ENCODE measurements around the gene FABP3. TPM values are rescaled to one million over a fixed set of nuclear protein-coding genes. Genes with fewer than 3 reads are reported as not detected.

Gene FABP3
- total RNA-seq, 2 experiments from 2014 or later, result not detected

DNA sequence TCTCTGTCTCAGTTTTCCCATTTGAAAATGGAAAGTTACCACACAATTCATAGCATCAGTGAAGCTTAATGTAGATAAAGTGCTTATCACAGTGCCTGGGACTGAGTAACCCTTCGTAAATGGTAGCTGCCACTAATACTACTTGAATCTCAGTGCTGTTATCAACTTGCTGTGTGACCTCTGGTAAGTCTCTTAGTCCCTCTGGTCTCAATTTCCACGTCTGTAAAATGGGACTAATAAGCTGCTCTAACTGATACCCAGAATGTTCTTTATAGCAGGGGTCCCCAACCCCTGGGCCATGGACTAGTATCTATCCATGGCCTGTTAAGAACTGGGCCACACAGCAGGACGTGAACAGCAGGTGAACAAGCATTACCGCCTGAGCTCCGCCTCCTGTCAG is 47.8 kb upstream of the FABP3 start:
- Histone ChIP-seq H3K9me3 (ENCODE audit: control insufficient read depth in 1 of 2, insufficient read depth in 1 of 2, low read length in 2 of 2) (no peaks in the 10 kb centered on the region), H3K4me3 (ENCODE audit: low read length) (no peak overlapping the region), H3K36me3 (ENCODE audit: insufficient read depth, low read length) (no peaks in the 10 kb centered on the region), H3K4me1 (ENCODE audit: insufficient read depth, low read length) (peaks cover 3% of the 10 kb centered on the region), H3K27me3 (ENCODE audit: control insufficient read depth in 1 of 2, insufficient read depth in 2 of 2, low read length in 2 of 2) (peaks cover 15 to 18% of the 10 kb centered on the region in 2 experiments), H3K27ac (ENCODE audit: low read depth in 1 of 2, low read length in 2 of 2) (no peak overlapping the region)
- Mint-ChIP-seq H3K9me3 (no peaks in the 10 kb centered on the region), H3K27me3 (peaks cover 54% of the 10 kb centered on the region), H3K27ac (no peak overlapping the region), H3K4me1 (ENCODE audit: low read depth) (no peaks in the 10 kb centered on the region), H3K4me3 (no peak overlapping the region), H3K36me3 (ENCODE audit: low read depth) (no peaks in the 10 kb centered on the region)
- ChIA-PET POLR2A (no interaction called here), CTCF (no interaction called here)
- DNase-seq (no peak), ATAC-seq (ENCODE audit: poor library complexity) (no peak)
- TF ChIP-seq, protein P1, sequence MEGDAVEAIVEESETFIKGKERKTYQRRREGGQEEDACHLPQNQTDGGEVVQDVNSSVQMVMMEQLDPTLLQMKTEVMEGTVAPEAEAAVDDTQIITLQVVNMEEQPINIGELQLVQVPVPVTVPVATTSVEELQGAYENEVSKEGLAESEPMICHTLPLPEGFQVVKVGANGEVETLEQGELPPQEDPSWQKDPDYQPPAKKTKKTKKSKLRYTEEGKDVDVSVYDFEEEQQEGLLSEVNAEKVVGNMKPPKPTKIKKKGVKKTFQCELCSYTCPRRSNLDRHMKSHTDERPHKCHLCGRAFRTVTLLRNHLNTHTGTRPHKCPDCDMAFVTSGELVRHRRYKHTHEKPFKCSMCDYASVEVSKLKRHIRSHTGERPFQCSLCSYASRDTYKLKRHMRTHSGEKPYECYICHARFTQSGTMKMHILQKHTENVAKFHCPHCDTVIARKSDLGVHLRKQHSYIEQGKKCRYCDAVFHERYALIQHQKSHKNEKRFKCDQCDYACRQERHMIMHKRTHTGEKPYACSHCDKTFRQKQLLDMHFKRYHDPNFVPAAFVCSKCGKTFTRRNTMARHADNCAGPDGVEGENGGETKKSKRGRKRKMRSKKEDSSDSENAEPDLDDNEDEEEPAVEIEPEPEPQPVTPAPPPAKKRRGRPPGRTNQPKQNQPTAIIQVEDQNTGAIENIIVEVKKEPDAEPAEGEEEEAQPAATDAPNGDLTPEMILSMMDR (IDR thresholded peaks at IDR 0.05), result no peak
- intact Hi-C loops (cut with DNase I, micrococcal nuclease), result loop anchor here in 1 of 2 experiments (5.0 kb wide), 1 partner anchor 618 kb away; no protein-coding TSS in a partner anchor

DNA sequence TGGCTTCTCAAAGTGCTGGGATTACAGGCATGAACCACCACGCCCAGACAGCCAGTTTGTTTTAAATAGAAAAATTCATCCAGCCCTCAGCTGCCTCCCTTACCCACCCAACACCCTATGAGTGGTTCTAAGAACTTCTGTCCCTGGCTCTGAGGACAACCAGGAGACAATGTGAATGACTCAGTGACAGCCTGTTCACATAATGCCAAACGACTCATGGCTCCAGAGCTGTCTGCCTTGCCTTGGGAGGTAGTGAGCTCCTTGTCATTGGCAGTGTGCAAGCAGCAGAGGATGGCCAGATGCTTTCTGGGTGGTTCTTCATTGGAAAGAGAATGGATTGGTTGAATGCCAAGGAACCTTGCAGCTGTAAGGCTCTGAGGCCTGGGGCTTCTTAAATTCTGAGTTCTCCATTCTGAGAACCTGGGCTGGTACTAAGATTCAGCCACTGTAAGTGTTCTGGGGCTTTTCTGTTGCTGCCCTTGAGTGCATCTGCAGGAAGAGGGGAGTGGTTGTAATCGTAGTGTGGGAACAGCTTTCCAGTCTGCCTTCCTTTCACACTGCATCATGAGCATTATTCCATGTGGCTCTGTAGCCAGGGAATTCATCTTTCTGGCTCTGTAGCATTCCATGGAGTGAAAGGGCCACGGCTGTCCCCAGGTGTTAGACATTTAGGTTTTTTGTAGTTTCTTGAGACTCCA is 45.9 kb upstream of the FABP3 start:
- no peaks in the 10 kb centered on the region for H3K9me3 Mint-ChIP-seq
- POLR2A ChIA-PET, result no interaction called here
- peaks cover 28% of the 10 kb centered on the region in 2 experiments for H3K27me3 ChIP-seq (ENCODE audit: control insufficient read depth in 1 of 2, insufficient read depth in 2 of 2, low read length in 2 of 2)
- TF ChIP-seq, protein P1 (IDR thresholded peaks at IDR 0.05), result no peak
- H3K4me3 Mint-ChIP-seq, result no peak overlapping the region
- H3K27ac ChIP-seq (ENCODE audit: low read depth in 1 of 2, low read length in 2 of 2), result no peak overlapping the region
- no peaks in the 10 kb centered on the region for H3K4me1 Mint-ChIP-seq (ENCODE audit: low read depth)
- H3K4me1 ChIP-seq (ENCODE audit: insufficient read depth, low read length), result peaks cover 7% of the 10 kb centered on the region
- intact Hi-C loops (cut with DNase I, micrococcal nuclease), result no loop called here
- DNase-seq, result no peak
- H3K27me3 Mint-ChIP-seq, result peaks cover 66% of the 10 kb centered on the region
- no peaks in the 10 kb centered on the region for H3K36me3 ChIP-seq (ENCODE audit: insufficient read depth, low read length)
- no peak overlapping the region for H3K4me3 ChIP-seq (ENCODE audit: low read length)
- H3K36me3 Mint-ChIP-seq (ENCODE audit: low read depth), result no peaks in the 10 kb centered on the region
- CTCF ChIA-PET, result interaction anchor here (1.2 kb wide), 1 partner anchor 24 kb away, joined by 3 read pairs; no protein-coding TSS in a partner anchor
- no peaks in the 10 kb centered on the region for H3K9me3 ChIP-seq (ENCODE audit: control insufficient read depth in 1 of 2, insufficient read depth in 1 of 2, low read length in 2 of 2)
- no peak for ATAC-seq (ENCODE audit: poor library complexity)
- H3K27ac Mint-ChIP-seq, result no peak overlapping the region

DNA sequence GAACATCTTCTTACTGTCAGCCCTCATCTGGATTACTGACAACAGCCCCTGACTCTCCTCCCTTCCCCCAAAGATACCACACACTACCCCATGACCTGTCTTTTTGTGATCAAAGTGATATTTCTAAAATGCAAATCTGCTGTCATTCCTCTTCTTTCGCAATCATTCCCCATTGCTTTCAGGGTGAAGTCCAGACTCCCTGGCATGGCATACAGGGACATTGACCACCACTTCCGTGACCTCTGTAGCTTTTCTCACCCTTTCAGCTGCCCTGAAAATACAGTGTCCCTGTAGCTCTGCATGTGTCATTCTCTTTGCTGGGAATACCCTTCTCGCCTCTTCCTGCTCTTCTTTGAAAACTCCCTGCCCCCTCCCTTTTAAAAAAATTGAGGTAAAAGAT is 44.3 kb upstream of the FABP3 start:
- Mint-ChIP-seq H3K27me3 (peaks cover 63% of the 10 kb centered on the region), H3K4me1 (ENCODE audit: low read depth) (peaks cover 5% of the 10 kb centered on the region), H3K4me3 (no peak overlapping the region), H3K36me3 (ENCODE audit: low read depth) (no peaks in the 10 kb centered on the region), H3K9me3 (no peaks in the 10 kb centered on the region), H3K27ac (no peak overlapping the region)
- peaks cover 18% of the 10 kb centered on the region for H3K4me1 ChIP-seq (ENCODE audit: insufficient read depth, low read length)
- H3K27me3 ChIP-seq (ENCODE audit: control insufficient read depth in 1 of 2, insufficient read depth in 2 of 2, low read length in 2 of 2), result peaks cover 32 to 39% of the 10 kb centered on the region in 2 experiments
- DNase-seq, result no peak
- no peak overlapping the region for H3K27ac ChIP-seq (ENCODE audit: low read depth in 1 of 2, low read length in 2 of 2)
- POLR2A ChIA-PET, result no interaction called here
- CTCF ChIA-PET, result no interaction called here
- TF ChIP-seq, protein P1 (IDR thresholded peaks at IDR 0.05), result no peak
- no peak overlapping the region for H3K4me3 ChIP-seq (ENCODE audit: low read length)
- H3K9me3 ChIP-seq (ENCODE audit: control insufficient read depth in 1 of 2, insufficient read depth in 1 of 2, low read length in 2 of 2), result no peaks in the 10 kb centered on the region
- intact Hi-C loops (cut with DNase I, micrococcal nuclease), result no loop called here
- H3K36me3 ChIP-seq (ENCODE audit: insufficient read depth, low read length), result no peaks in the 10 kb centered on the region
- no peak for ATAC-seq (ENCODE audit: poor library complexity)

All from CD4-positive, alpha-beta T cell (primary cell).